K562 (cell line): ENCODE measurements around the gene AP1M2. TPM values are rescaled to one million over a fixed set of nuclear protein-coding genes. Genes with fewer than 3 reads are reported as not detected.

Experiments used
- AFF1 ChIP-seq, 2 experiments: fragments of 450-650 bp; IDR thresholded peaks; 2 replicates each; pipeline ENCODE4 v1.6.1; 2018; ENCODE audit warnings: mild to moderate bottlenecking in 2 of 2, low read depth in 1 of 2; ENCODE audit not compliant: partially characterized antibody in 2 of 2
- MAFG ChIP-seq: fragments of 450-650 bp; conservative IDR thresholded peaks from 2 replicates; pipeline ENCODE4 v1.6.1; 2016; ENCODE audit warnings: missing genetic modification characterization, missing compliant biosample characterization
- MXD1 ChIP-seq: fragments of 250-450 bp; sonication (Bioruptor Pico); IDR thresholded peaks from 2 replicates; pipeline ENCODE4 v1.8.0; 2021; ENCODE audit warnings: borderline replicate concordance, mild to moderate bottlenecking, moderate library complexity; ENCODE audit not compliant: poor library complexity, severe bottlenecking
- PCBP2 ChIP-seq: fragments of 200-400 bp; formaldehyde crosslinking; IDR thresholded peaks from 2 replicates; pipeline ENCODE4 v1.6.1; 2018; ENCODE audit warnings: low read length, low read depth, mild to moderate bottlenecking, moderate library complexity; ENCODE audit not compliant: poor library complexity, severe bottlenecking
- PHF21A ChIP-seq: fragments of 450-650 bp; IDR thresholded peaks from 2 replicates; pipeline ENCODE4 v1.6.1; 2017; ENCODE audit warnings: low read depth, borderline replicate concordance
- PREB ChIP-seq: sonication (generic); formaldehyde crosslinking; IDR thresholded peaks from 2 replicates; pipeline ENCODE4 v1.8.1; 2023; ENCODE audit warnings: mild to moderate bottlenecking, missing genetic modification reagents
- SLC30A9 ChIP-seq: fragments of 250-450 bp; sonication (Bioruptor Pico); IDR thresholded peaks from 2 replicates; pipeline ENCODE4 v1.8.0; 2022; ENCODE audit warnings: mild to moderate bottlenecking, moderate library complexity
- SPI1 ChIP-seq: IDR thresholded peaks from 2 replicates; pipeline ENCODE4 v1.6.1; 2011; ENCODE audit warnings: low read depth, low read length, control low read depth, borderline replicate concordance
- TCF3 ChIP-seq: sonication (generic); formaldehyde crosslinking; IDR thresholded peaks from 2 replicates; pipeline ENCODE4 v1.4.0; 2020; ENCODE audit warnings: mild to moderate bottlenecking, missing genetic modification reagents
- ZBTB43 ChIP-seq: sonication (generic); formaldehyde crosslinking; IDR thresholded peaks from 2 replicates; pipeline ENCODE4 v1.8.0; 2023; ENCODE audit warnings: mild to moderate bottlenecking, missing genetic modification reagents
- ZBTB5 ChIP-seq: fragments of 450-650 bp; IDR thresholded peaks from 2 replicates; pipeline ENCODE4 v1.6.1; 2017; ENCODE audit warnings: antibody characterized with exemption
- ZNF217 ChIP-seq: sonication (generic); formaldehyde crosslinking; IDR thresholded peaks from 2 replicates; pipeline ENCODE4 v1.8.0; 2022; ENCODE audit warnings: mild to moderate bottlenecking, missing genetic modification reagents
- ZNF707 ChIP-seq: fragments of 250-450 bp; sonication (Bioruptor Pico); conservative IDR thresholded peaks from 2 replicates; pipeline ENCODE4 v1.8.0; 2022; ENCODE audit warnings: inconsistent platforms, mild to moderate bottlenecking, moderate library complexity
- ZNF77 ChIP-seq: fragments of 250-450 bp; sonication (Bioruptor Pico); IDR thresholded peaks from 2 replicates; pipeline ENCODE4 v1.5.0; 2020
- ZNF830 ChIP-seq: fragments of 250-450 bp; sonication (Bioruptor Pico); IDR thresholded peaks from 2 replicates; pipeline ENCODE4 v1.5.0; 2021; ENCODE audit warnings: mild to moderate bottlenecking
- polyA plus RNA-seq, 8 experiments: library from polyadenylated mRNA; depleted of rRNA in 4 of 8; stranded (reverse) in 5 of 8; unstranded in 3 of 8; fragments of >200 nt; fragmentation: Nextera tagmentation in 2 of 8; fragmentation: Illumina TruSeq in 1 of 8; extraction: Ambion mirVana in 2 of 8; extraction: Trizol in 1 of 8; gene quantifications; 2 replicates each; pipeline versions ENCODE4 v1.2.1 to v1.2.3, GENCODE V29; 2011 to 2014; ENCODE audit warnings: inconsistent platforms in 1 of 8, missing spikeins in 1 of 8
- total RNA-seq, 7 experiments: library from RNA; depleted of rRNA in 6 of 7; stranded (reverse); fragments of >200 nt in 6 of 7; fragmentation: Illumina TruSeq in 2 of 7; extraction: Trizol in 2 of 7; gene quantifications; 2 replicates each; pipeline versions ENCODE4 v1.2.1 to v1.2.3, GENCODE V29; 2011 to 2021; ENCODE audit warnings: low replicate concordance in 1 of 7

AP1M2 gene
- total and polyA plus RNA-seq, 9 of the 15 experiments (the other 6 are each of a cell fraction or from before 2014, with no cell fraction given): 0.33 to 1.4 (median 0.89) TPM; not detected in 1

GRCh38 chr19:10568826-10569651 lies 18.1 kb downstream of the AP1M2 start, which contains the start of gene CDKN2D (continued):
- TF ChIP-seq ZBTB5 (no peak), PCBP2 (no peak), PHF21A (no peak), ZNF217 (CRISPR knock-in tag) (no peak), ZNF830 (CRISPR knock-in tag) (no peak), SPI1 (no peak), AFF1 (IDR thresholded peaks at IDR 0.05; ENCODE audit: low read depth in 1 of 2, partially characterized antibody in 2 of 2) (peak in 1 of 2 experiments; percentile 62), MAFG (no peak), PREB (CRISPR knock-in tag) (no peak), TCF3 (no peak; the same call in 1 of the 2 replicates), SLC30A9 (CRISPR knock-in tag) (no peak), MXD1 (peak; percentile 31), ZNF77 (CRISPR knock-in tag) (no peak), ZBTB43 (no peak), ZNF707 (CRISPR knock-in tag) (no peak)
